ENCODE results near the gene PHRF1. TPM values are rescaled to one million over a fixed set of nuclear protein-coding genes. Genes with fewer than 3 reads are reported as not detected.
A peak's percentile ranks its signal among the peaks of the same experiment; 100 is the strongest.

The PHRF1 gene
- total and polyA plus RNA-seq, 11 donors = 11.6 to 21.3 (median 18.1) TPM

- no peak overlapping the region for H3K27ac ChIP-seq
- intact Hi-C loops (cut with DNase I) = no loop called here
- no peaks in the 10 kb centered on the region for H3K9me3 ChIP-seq
- TF ChIP-seq POLR2A (IDR thresholded peaks at IDR 0.05) = no peak
- no peak for TF ChIP-seq CTCF (IDR thresholded peaks at IDR 0.05)
- ATAC-seq = peak in 1 of 4 donors; percentile 15
- peaks cover 0 to 39% (median 11%) of the 10 kb centered on the region in 12 donors for H3K4me1 ChIP-seq
- no peak overlapping the region for H3K4me3 ChIP-seq
- DNase-seq = no peak
- peaks cover 19 to 50% (median 33%) of the 10 kb centered on the region in 9 donors for H3K27me3 ChIP-seq
- H3K36me3 ChIP-seq = peaks cover 0 to 20% (median 12%) of the 10 kb centered on the region in 9 donors
- 20 to 65% (median 37%) methylated on average over 23 to 69 of the region's 69 CpGs for WGBS, 4 donors
These were observed 63.9 kb downstream of the PHRF1 start for GRCh38 chr11:640021-640706.

- TF ChIP-seq POLR2A (IDR thresholded peaks at IDR 0.05) (no peak), CTCF (IDR thresholded peaks at IDR 0.05) (no peak)
- DNase-seq = no peak
- WGBS, 4 donors = 93 to 99% (median 96%) methylated on average over 12 to 19 of the region's 19 CpGs
- peaks cover 19 to 40% (median 25%) of the 10 kb centered on the region in 9 donors for H3K27me3 ChIP-seq
- H3K9me3 ChIP-seq = no peaks in the 10 kb centered on the region
- peaks cover 0 to 22% (median 14%) of the 10 kb centered on the region in 9 donors for H3K36me3 ChIP-seq
- peaks cover 0 to 30% (median 10%) of the 10 kb centered on the region in 12 donors for H3K4me1 ChIP-seq
- no peak for ATAC-seq
- H3K4me3 ChIP-seq = no peak overlapping the region
- intact Hi-C loops (cut with DNase I) = no loop called here
- no peak overlapping the region for H3K27ac ChIP-seq
These were observed 65.6 kb downstream of the PHRF1 start for GRCh38 chr11:641806-642370.

GRCh38 chr11:643366-643765 lies 67.1 kb downstream of the PHRF1 start:
- DNase-seq (no peak), ATAC-seq (no peak)
- H3K4me3 ChIP-seq = no peak overlapping the region
- intact Hi-C loops (cut with DNase I) = no loop called here
- H3K27me3 ChIP-seq = peaks cover 9 to 25% (median 13%) of the 10 kb centered on the region in 9 donors
- H3K27ac ChIP-seq = no peak overlapping the region
- no peak for TF ChIP-seq POLR2A (IDR thresholded peaks at IDR 0.05)
- no peak for TF ChIP-seq CTCF (IDR thresholded peaks at IDR 0.05)
- 91 to 99% (median 97%) methylated on average over 8 to 9 of the region's 9 CpGs for WGBS, 4 donors
- peaks cover 0 to 20% (median 4%) of the 10 kb centered on the region in 12 donors for H3K4me1 ChIP-seq
- no peaks in the 10 kb centered on the region for H3K9me3 ChIP-seq
- H3K36me3 ChIP-seq = peaks cover 0 to 26% (median 15%) of the 10 kb centered on the region in 9 donors

Measured in heart left ventricle (tissue), 16 donors.